Sciatic nerve (tissue), 2 donors: ENCODE results near the gene CDK9. TPM values are rescaled to one million over a fixed set of nuclear protein-coding genes. Genes with fewer than 3 reads are reported as not detected.
"Not testable (repeated sequence)": the region's sequence is repeated elsewhere in the genome, so short reads cannot be mapped to it uniquely, and the experiment has no call there.

Experiments
- ATAC-seq: fragments of 200-7000 bp; cut with Tn5 transposase; one replicate; pipeline ENCODE4 v1.9.1; 2020; ENCODE audit warnings: mild to moderate bottlenecking, moderate library complexity
- DNase-seq: peaks from one replicate; pipeline ENCODE4 v3.0.0-alpha.2; 2020; ENCODE audit warnings: low spot score
- intact Hi-C: fragments of 100-400 bp; cut with DNase I; formaldehyde crosslinking; loops from one replicate; pipeline ENCODE4 v1.14.2; 2022
- total RNA-seq: library from RNA; stranded (reverse); fragmentation: NEBNext Ultra II Directional; extraction: Animal tissue kit (Norgen Biotek cat#: 25700); gene quantifications from one replicate; pipeline ENCODE4 v1.2.1, GENCODE V29; 2021
- donor health status: DM: no; HTN: no; CAD: no.
- donor health status: DM: no; HTN: no; CAD: no.

Gene CDK9
- 127 TPM for total RNA-seq

DNA sequence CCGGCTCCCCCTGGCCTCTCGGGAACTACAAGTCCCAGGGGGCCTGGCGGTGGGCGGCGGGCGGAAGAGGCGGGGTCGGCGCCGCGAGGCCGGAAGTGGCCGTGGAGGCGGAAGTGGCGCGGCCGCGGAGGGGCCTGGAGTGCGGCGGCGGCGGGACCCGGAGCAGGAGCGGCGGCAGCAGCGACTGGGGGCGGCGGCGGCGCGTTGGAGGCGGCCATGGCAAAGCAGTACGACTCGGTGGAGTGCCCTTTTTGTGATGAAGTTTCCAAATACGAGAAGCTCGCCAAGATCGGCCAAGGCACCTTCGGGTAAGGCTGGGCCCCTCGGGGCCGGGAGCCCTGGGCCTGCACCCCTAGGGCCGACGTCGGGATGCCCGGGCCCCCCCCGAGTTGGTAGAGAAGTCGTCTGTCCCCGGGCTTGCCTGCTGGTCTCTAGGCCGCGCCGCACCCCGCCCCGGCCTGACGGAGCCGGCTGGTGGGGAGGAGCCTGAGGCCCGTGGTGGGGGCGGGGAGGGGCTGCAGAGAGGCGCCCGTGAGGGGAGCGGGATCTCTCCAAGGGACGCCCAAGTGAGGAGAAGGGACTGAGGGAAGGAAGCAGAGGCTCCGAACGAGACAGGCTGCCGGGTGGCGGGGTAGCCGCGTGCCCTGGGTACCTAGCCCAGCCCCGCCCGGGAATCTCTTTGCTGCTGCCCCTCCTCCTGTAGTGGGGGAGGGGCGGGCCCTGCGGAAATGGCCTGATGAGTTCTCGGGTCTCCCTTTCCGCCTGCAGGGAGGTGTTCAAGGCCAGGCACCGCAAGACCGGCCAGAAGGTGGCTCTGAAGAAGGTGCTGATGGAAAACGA lies at the start of gene CDK9:
Gene CDK9 (plus strand): TSS at position 102 of the 840 bp plus-strand sequence. CDS start 115 bp downstream, at position 217.
- DNase-seq, result peak; percentile 95
- peak; percentile 76 for ATAC-seq
- intact Hi-C loops, result loop anchor here (2.0 kb wide), 1 partner anchor 49 kb away; no protein-coding TSS in a partner anchor

- intact Hi-C loops, result loop anchor here (5.0 to 10.0 kb wide), 2 partner anchors 189 to 234 kb away; no protein-coding TSS in a partner anchor
- ATAC-seq (no peak), DNase-seq (no peak)
Observed at GRCh38 chr9:127738666-127739065, 47.2 kb upstream of the CDK9 start.

DNA sequence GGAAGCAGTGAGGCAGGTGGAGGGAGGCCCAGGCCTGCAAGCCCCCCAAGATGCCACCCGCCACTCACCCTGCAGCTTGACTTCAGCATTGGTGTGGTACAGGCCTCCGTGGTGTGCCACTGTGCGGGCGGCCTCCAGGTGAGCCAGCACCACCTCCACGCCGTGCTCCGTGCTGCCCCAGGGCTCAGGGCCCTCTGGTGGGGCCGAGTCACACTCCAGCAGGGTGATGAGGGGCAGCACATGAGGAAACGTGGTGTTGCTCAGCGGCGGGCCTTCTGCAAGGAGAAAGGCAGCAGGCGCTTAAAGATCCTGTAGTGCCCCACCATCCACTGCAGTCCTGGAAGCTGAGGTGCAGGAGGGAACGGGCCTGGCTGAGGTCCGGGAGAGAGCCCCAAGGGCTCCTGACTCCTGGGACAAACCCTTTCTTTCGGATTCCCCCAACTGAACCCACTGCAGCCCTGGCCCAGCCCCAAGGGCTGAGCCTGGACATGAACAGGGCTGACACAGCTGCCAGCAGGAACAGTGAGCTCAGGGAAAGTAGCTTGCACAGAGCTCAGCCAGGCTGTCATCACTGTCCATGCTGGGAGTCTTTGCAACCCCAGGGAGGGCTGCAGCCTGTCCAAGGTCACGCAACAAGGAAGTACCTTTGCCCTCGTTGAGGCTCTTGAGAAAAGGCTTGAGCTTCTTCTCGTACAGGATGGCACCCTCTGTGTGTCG lies 46.1 kb upstream of the CDK9 start:
- no peak for ATAC-seq
- intact Hi-C loops, result loop anchor here (5.0 to 10.0 kb wide), 2 partner anchors 188 to 235 kb away; no protein-coding TSS in a partner anchor
- DNase-seq, result no peak

- DNase-seq, result peak; percentile 76
- intact Hi-C loops, result no loop called here
- ATAC-seq, result peak; percentile 48
Observed at GRCh38 chr9:127741831-127742434, 43.9 kb upstream of the CDK9 start.

DNA sequence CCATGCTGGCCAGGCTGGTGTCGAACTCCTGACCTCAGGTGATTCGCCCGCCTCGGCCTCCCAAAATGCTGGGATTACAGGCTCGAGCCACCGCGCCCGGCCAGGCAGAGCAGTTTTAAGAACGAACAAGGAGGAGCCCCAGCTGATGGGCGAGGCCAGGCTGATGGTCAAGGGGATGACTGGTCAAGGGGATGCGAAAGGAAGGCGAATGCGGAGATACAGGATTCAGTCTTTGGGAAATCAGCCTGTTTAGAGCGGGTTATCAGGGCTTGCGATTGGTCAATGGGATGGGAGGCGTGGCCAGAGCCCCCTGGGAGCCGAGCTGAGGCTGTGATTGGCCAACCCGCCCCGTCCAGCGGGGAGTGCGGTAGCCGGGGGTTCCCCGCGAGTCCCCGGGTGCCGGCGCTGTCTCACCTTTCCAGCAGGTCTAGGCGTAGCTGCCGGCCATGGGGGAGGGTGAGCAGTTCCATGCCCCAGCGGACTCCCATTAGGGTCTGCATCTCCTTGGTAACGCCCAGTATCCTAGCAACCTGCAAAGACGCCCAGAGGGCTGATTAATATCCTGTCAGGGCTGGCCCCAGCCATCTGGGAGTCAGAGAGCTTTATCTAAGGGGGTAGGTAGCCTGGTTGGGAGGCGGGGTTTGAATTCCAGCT lies 43.3 kb upstream of the CDK9 start:
- no peak for DNase-seq
- ATAC-seq, result peak; percentile 36
- intact Hi-C loops, result no loop called here

DNA sequence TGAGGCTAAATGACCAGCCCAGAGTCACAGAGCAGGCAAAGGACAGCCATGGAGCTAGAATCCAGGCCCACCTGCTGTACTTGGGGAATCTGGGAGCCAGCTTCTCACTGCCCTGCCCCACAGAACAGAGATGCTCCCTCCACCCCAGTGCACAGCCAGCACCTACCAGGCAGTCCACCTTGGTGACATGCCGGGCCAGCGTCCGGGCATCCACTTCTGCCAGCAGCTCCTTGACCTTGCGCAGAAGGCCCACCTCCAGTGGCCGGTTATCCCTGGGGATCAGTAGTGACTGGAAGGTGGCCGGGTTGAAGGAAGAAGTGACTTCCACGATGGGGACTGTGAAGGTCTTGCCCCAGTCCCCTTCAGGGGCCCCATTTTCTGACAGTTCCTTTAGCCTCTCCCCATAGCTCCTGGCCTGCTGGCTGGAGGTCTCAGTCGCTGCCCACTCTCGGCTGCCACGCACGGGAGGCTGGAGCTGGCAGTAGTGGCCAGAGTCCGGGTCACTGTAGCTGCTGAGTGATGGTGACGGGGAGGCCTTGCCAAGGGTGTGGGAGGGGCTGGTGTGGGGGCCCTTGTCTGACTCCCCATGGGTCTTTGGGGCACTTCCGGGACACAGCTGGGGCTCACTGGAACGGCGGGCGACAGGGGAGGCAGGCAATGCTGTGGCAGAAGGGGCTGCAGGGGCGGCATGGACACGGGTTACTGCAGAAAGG lies 41.3 kb upstream of the CDK9 start:
- DNase-seq, result no peak
- ATAC-seq, result no peak
- intact Hi-C loops, result no loop called here

GRCh38 chr9:127746959-127747569 lies 38.8 kb upstream of the CDK9 start:
- ATAC-seq (no peak), DNase-seq (no peak)
- intact Hi-C loops, result no loop called here

DNA sequence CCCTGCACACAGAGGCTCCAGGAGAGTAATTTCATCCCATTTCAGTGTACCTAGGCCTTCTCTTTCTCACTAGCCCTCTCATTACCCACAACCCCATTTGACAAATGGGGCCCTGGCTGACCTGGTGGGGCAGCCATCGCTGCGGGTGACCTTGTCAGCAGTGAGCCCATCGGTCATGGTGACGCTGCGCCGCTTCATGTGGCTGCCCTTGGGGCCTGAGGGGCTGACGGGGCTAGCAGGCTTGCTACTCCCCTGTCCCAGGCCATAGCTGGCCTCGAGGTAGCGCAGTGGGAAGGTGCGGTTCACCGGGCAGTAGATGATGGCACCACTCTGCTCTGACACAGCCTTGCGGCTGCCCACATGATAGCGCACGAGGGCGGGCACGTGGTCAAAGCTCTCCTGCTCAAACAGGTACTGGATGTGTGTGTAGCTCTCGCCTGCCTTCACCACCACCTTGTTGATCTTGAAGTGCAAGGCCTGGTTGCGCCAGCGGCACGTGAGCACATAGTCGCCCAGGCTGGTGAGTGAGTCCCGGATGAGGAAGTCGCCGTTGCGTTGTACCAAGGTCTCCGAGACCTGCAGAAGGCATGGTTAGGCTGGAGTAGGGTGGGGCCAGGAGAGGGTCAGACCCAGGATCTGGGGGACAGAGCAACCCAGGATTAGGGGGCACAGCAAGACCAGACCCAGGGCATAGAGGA lies 36.6 kb upstream of the CDK9 start:
- intact Hi-C loops, result no loop called here
- ATAC-seq (no peak), DNase-seq (no peak)

- intact Hi-C loops, result no loop called here
- no peak for DNase-seq
- ATAC-seq, result peak; percentile 55
Observed at GRCh38 chr9:127751269-127752054, 34.4 kb upstream of the CDK9 start.

DNA sequence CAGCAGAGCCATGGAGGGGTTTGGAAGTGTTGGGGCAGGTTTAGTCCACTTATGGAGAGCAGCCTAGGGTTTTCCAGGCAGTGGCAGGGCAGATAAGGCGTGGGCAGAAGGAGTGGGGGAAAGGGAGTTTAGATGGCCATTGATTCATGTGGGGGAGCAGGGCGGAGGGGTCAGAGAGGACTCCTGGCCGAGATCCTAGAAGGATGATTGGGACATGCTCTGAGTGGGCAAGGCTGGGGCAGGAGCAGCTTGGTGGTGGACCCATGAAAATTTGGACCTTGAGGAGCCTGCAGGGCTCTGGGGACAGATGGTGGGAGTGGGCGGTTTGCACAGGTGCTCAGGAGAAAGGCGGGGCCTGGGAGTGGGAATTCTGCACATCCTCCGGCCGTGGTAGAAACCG lies 32.7 kb upstream of the CDK9 start:
- DNase-seq (no peak), ATAC-seq (no peak)
- intact Hi-C loops, result no loop called here

GRCh38 chr9:127753622-127754021 lies 32.2 kb upstream of the CDK9 start:
- intact Hi-C loops, result no loop called here
- ATAC-seq, result no peak
- DNase-seq, result no peak

GRCh38 chr9:127754099-127755060 lies 31.5 kb upstream of the CDK9 start:
- ATAC-seq (no peak), DNase-seq (no peak)
- intact Hi-C loops, result no loop called here

GRCh38 chr9:127755061-127756060 lies 30.5 kb upstream of the CDK9 start:
- ATAC-seq (no peak), DNase-seq (no peak)
- intact Hi-C loops, result no loop called here

DNA sequence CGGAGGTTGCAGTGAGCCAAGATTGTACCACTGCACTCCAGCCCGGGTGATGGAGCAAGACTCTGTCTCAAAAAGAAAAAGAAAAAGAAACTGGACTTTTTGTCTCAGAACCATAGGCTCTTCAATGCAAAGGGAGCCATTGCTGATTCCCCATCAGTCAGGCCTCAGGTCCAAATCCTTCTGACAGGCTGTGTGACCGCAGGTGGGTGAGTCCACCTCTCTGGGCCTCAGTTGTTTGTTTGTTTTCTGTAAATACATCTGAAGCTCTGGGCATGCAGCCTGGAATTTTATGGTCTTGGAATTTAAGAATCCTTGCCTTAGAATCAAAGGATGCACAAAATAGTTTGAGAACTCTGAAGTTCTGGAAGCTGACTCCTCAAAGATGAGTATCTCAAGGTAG lies 29.6 kb upstream of the CDK9 start:
- no peak for ATAC-seq
- DNase-seq, result no peak
- intact Hi-C loops, result no loop called here

DNA sequence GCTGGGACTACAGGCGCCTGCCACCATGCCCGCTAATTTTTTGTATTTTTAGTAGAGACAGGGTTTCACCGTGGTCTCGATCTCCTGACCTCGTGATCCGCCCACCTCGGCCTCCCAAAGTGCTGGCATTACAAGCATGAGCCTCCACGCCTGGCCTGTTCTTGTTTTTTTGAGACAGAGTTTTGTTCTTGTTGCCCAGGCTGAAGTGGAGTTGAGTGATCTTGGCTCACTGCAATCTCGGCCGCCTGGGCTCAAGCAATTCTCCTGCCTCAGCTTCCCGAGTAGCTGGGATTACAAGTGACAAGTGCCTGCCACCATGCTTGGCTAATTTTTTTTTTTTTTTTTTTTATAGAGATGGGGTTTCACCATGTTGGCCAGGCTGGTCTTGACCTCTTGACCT lies 29.1 kb upstream of the CDK9 start:
- DNase-seq, ATAC-seq, intact Hi-C loops: not testable (repeated sequence)
